GM21576 (cell line): ENCODE data around the gene NFE2L2.
"Not testable (repeated sequence)": the region's sequence is repeated elsewhere in the genome, so short reads cannot be mapped to it uniquely, and the experiment has no call there.

ENCODE experiments used
- ATAC-seq: cut with Tn5 transposase; IDR thresholded peaks from one replicate; pipeline ENCODE4 v1.9.1; 2021; ENCODE audit warnings: mild to moderate bottlenecking, moderate library complexity; ENCODE audit not compliant: unreplicated experiment

The NFE2L2 gene

GRCh38 chr2:177239932-177240630 lies 24.4 kb downstream of the NFE2L2 start:
- peak; percentile 78 for ATAC-seq

GRCh38 chr2:177239053-177239452 lies 25.5 kb downstream of the NFE2L2 start:
- ATAC-seq, result no peak

- no peak for ATAC-seq
Observed at GRCh38 chr2:177237932-177238331, 26.6 kb downstream of the NFE2L2 start.

GRCh38 chr2:177235855-177236437 lies 28.6 kb downstream of the NFE2L2 start:
- ATAC-seq, result no peak

- no peak for ATAC-seq
Observed at GRCh38 chr2:177234267-177234666, 30.3 kb downstream of the NFE2L2 start.

- ATAC-seq, result no peak
Observed at GRCh38 chr2:177232098-177232704, 32.3 kb downstream of the NFE2L2 start.

GRCh38 chr2:177231270-177231669 lies 33.3 kb downstream of the NFE2L2 start:
- no peak for ATAC-seq

- no peak for ATAC-seq
Observed at GRCh38 chr2:177229442-177230242, 34.9 kb downstream of the NFE2L2 start.

- ATAC-seq, result no peak
Observed at GRCh38 chr2:177225965-177226360, 38.6 kb downstream of the NFE2L2 start.

GRCh38 chr2:177223436-177223835 lies 41.1 kb downstream of the NFE2L2 start:
- ATAC-seq, result not testable (repeated sequence)

- no peak for ATAC-seq
Observed at GRCh38 chr2:177221970-177222369, 42.6 kb downstream of the NFE2L2 start.

- ATAC-seq, result no peak
Observed at GRCh38 chr2:177221534-177221933, 43.0 kb downstream of the NFE2L2 start.

- not testable (repeated sequence) for ATAC-seq
Observed at GRCh38 chr2:177219787-177220186, 44.7 kb downstream of the NFE2L2 start.

GRCh38 chr2:177217247-177217843 lies 47.2 kb downstream of the NFE2L2 start:
- no peak for ATAC-seq

GRCh38 chr2:177212891-177213856 lies 51.4 kb downstream of the NFE2L2 start:
- ATAC-seq, result peak; percentile 35

GRCh38 chr2:177212106-177212890 lies 52.2 kb downstream of the NFE2L2 start, which contains the start of gene HNRNPA3:
TSS of gene HNRNPA3 (plus strand) at chr2:177212794. CDS start at chr2:177212800, 6 bp downstream.
- ATAC-seq, result peak; percentile 91

GRCh38 chr2:177211576-177212105 lies 52.9 kb downstream of the NFE2L2 start:
- no peak for ATAC-seq

- ATAC-seq, result no peak
Observed at GRCh38 chr2:177211169-177211568, 53.4 kb downstream of the NFE2L2 start.

- peak; percentile 74 for ATAC-seq
Observed at GRCh38 chr2:177207101-177207500, 57.4 kb downstream of the NFE2L2 start.
